ENCODE measurements around the gene RTL10. TPM values are rescaled to one million over a fixed set of nuclear protein-coding genes. Genes with fewer than 3 reads are reported as not detected.

Gene RTL10
- total RNA-seq, 1 experiment from 2014 or later = 25.6 TPM

DNA sequence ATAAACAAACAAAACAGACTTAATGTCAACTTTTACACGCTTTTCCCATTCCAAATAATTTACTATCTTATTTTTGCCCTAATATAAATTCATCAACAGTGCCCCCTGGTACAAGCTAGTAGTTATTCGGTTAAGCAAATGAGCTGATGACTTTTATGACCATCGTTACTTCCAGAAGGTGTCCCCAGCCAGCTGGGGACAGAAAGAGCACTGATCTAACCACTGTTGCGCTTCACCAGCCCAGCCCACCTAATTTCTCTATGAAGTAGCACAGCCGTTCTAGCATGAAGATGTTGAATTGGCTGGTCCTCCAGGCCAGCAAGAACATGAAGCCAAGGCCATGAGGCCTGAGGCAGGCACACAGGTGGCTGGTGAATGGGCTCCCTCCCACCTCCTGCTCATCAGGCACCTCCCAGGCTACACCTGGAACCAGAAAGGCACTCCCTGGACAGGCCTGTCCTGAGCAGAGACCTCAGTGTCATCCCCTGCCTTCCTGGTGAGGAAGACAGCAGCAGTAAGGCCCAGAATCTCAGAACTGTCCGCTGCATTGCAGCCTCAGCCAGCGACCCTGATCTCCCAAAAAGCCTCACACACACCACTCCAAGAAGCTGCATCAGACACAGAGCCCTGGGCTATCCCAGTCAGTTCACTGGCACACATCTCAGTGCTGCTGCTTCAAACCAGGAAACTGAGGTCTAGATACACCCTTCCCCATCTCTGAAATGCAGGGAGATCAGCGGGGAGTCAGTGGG is 12.9 kb downstream of the RTL10 start:
- TF ChIP-seq, protein P1, sequence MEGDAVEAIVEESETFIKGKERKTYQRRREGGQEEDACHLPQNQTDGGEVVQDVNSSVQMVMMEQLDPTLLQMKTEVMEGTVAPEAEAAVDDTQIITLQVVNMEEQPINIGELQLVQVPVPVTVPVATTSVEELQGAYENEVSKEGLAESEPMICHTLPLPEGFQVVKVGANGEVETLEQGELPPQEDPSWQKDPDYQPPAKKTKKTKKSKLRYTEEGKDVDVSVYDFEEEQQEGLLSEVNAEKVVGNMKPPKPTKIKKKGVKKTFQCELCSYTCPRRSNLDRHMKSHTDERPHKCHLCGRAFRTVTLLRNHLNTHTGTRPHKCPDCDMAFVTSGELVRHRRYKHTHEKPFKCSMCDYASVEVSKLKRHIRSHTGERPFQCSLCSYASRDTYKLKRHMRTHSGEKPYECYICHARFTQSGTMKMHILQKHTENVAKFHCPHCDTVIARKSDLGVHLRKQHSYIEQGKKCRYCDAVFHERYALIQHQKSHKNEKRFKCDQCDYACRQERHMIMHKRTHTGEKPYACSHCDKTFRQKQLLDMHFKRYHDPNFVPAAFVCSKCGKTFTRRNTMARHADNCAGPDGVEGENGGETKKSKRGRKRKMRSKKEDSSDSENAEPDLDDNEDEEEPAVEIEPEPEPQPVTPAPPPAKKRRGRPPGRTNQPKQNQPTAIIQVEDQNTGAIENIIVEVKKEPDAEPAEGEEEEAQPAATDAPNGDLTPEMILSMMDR (conservative IDR thresholded peaks at IDR 0.05; ENCODE audit: low read depth, low read length) = no peak
- no peak for TF ChIP-seq EZH2 (IDR thresholded peaks at IDR 0.05; ENCODE audit: borderline replicate concordance, low read depth, low read length, poor library complexity, severe bottlenecking)
- Histone ChIP-seq H3K9me3 (ENCODE audit: low read depth, low read length, poor library complexity, severe bottlenecking) (no peaks in the 10 kb centered on the region), H3K36me3 (ENCODE audit: insufficient read depth, low read length, poor library complexity, severe bottlenecking) (no peaks in the 10 kb centered on the region), H3K4me3 (ENCODE audit: low read depth, low read length, poor library complexity, severe bottlenecking) (no peak overlapping the region), H3K27me3 (replicated peaks; ENCODE audit: insufficient read depth, low read depth, low read length, poor library complexity) (no peaks in the 10 kb centered on the region), H3K4me1 (ENCODE audit: insufficient read depth, low read length, poor library complexity, severe bottlenecking) (peaks cover 3% of the 10 kb centered on the region), H3K27ac (ENCODE audit: low read depth, low read length, poor library complexity, severe bottlenecking) (no peak overlapping the region)
- POLR2A ChIA-PET (ENCODE audit: low non-redundant PET) = no interaction called here
- no peak for DNase-seq (ENCODE audit: low spot score)
- no TSS peak for BruUV-seq (replicated peaks)
- CTCF ChIA-PET = no interaction called here
- intact Hi-C loops (cut with micrococcal nuclease; ENCODE audit: unreplicated experiment) = no loop called here

DNA sequence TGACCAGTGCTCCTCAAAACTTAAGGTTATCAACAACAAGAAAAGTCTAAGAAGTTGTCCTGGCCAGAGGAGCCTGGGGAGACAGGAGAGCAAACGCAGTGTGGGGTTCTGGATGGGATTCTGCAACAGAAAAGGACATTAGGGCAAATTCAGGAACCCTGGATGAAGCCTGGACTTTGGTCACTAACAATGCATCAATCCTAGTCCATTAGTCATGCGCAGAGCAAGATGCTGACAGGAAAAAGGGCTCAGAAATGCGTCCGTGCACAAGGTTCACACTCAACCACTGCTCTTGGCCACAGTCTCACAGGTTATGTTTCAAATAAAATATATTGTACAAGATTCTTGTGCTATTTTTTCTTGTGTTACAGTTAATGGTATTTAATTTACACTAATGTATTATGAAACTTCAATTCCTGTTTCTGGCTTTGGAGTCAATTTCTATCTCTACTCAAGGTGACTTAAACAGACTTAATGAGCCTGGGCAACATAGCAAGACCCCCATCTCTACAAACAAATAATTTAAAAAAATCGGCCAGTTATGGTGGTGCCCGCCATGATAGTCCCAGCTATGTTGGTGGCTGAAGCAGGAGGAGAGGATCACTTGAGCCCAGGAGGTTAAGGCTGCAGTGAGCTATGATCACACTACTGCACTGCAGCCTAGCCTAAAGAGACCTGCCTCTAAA is 13.6 kb downstream of the RTL10 start:
- Histone ChIP-seq H3K4me3 (ENCODE audit: low read depth, low read length, poor library complexity, severe bottlenecking) (no peak overlapping the region), H3K4me1 (ENCODE audit: insufficient read depth, low read length, poor library complexity, severe bottlenecking) (peaks cover 8% of the 10 kb centered on the region), H3K36me3 (ENCODE audit: insufficient read depth, low read length, poor library complexity, severe bottlenecking) (no peaks in the 10 kb centered on the region), H3K27ac (ENCODE audit: low read depth, low read length, poor library complexity, severe bottlenecking) (no peak overlapping the region), H3K9me3 (ENCODE audit: low read depth, low read length, poor library complexity, severe bottlenecking) (no peaks in the 10 kb centered on the region), H3K27me3 (replicated peaks; ENCODE audit: insufficient read depth, low read depth, low read length, poor library complexity) (no peaks in the 10 kb centered on the region)
- TF ChIP-seq, protein P1 (conservative IDR thresholded peaks at IDR 0.05; ENCODE audit: low read depth, low read length) = no peak
- TF ChIP-seq EZH2 (IDR thresholded peaks at IDR 0.05; ENCODE audit: borderline replicate concordance, low read depth, low read length, poor library complexity, severe bottlenecking) = no peak
- no TSS peak for BruUV-seq (replicated peaks)
- intact Hi-C loops (cut with micrococcal nuclease; ENCODE audit: unreplicated experiment) = no loop called here
- DNase-seq (ENCODE audit: low spot score) = no peak
- ChIA-PET CTCF (no interaction called here), POLR2A (ENCODE audit: low non-redundant PET) (no interaction called here)

DNA sequence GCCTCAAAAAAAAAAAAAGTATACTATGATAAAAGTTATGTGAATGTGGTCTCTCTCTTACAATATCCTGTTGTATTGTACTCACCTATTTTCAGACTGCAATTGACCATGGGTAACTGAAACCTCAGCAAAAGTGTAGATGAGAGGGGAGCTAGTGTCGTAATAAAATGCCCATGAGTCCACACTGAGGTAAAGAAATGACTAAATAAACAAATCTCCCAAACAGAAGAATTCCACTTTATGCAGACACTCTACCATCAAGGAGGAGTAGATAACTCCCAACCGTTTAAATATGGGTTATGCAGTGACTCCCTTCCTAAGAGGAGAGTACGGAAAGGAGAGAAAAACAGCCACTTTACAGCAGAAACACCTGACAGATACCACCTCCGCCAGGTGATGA is 14.6 kb downstream of the RTL10 start:
- CTCF ChIA-PET = no interaction called here

More for the DNA sequence above, 14.6 kb downstream of the RTL10 start:
- H3K27ac ChIP-seq (ENCODE audit: low read depth, low read length, poor library complexity, severe bottlenecking) = no peak overlapping the region
- H3K27me3 ChIP-seq (replicated peaks; ENCODE audit: insufficient read depth, low read depth, low read length, poor library complexity) = no peaks in the 10 kb centered on the region
- DNase-seq (ENCODE audit: low spot score) = no peak
- H3K4me3 ChIP-seq (ENCODE audit: low read depth, low read length, poor library complexity, severe bottlenecking) = no peak overlapping the region
- H3K36me3 ChIP-seq (ENCODE audit: insufficient read depth, low read length, poor library complexity, severe bottlenecking) = no peaks in the 10 kb centered on the region
- no peak for TF ChIP-seq EZH2 (IDR thresholded peaks at IDR 0.05; ENCODE audit: borderline replicate concordance, low read depth, low read length, poor library complexity, severe bottlenecking)
- TF ChIP-seq, protein P1 (conservative IDR thresholded peaks at IDR 0.05; ENCODE audit: low read depth, low read length) = no peak
- POLR2A ChIA-PET (ENCODE audit: low non-redundant PET) = no interaction called here
- peaks cover 8% of the 10 kb centered on the region for H3K4me1 ChIP-seq (ENCODE audit: insufficient read depth, low read length, poor library complexity, severe bottlenecking)
- intact Hi-C loops (cut with micrococcal nuclease; ENCODE audit: unreplicated experiment) = no loop called here
- no peaks in the 10 kb centered on the region for H3K9me3 ChIP-seq (ENCODE audit: low read depth, low read length, poor library complexity, severe bottlenecking)
- no TSS peak for BruUV-seq (replicated peaks)
